Gastroesophageal sphincter (tissue), 3 donors: ENCODE data around the gene RXRA.

ENCODE experiments used
- CTCF ChIP-seq, 4 experiments: fragments of 200-600 bp in 2 of 4; fragments of 450-650 bp in 2 of 4; sonication (generic) in 1 of 4; IDR thresholded peaks; one replicate each; pipeline ENCODE4 v1.5.1; 2017 to 2019; ENCODE audit warnings: antibody characterized with exemption in 4 of 4, mild to moderate bottlenecking in 2 of 4, moderate library complexity in 2 of 4
- POLR2A ChIP-seq, 2 donors: fragments of 450-650 bp; IDR thresholded peaks; one replicate each; pipeline ENCODE4 v1.6.1; 2017; ENCODE audit warnings: antibody characterized with exemption in 2 of 2, mild to moderate bottlenecking in 2 of 2, moderate library complexity in 1 of 2
- POLR2AphosphoS5 ChIP-seq: sonication (generic); formaldehyde crosslinking; IDR thresholded peaks from one replicate; pipeline ENCODE4 v1.6.1; 2017; ENCODE audit warnings: antibody characterized with exemption

GRCh38 chr9:134349936-134350335 is 23.7 kb downstream of the RXRA start:
- TF ChIP-seq CTCF (IDR thresholded peaks at IDR 0.05) (no peak), POLR2A (IDR thresholded peaks at IDR 0.05) (no peak), POLR2AphosphoS5 (no peak)
